ENCODE results near the gene SGSM2. TPM values are rescaled to one million over a fixed set of nuclear protein-coding genes. Genes with fewer than 3 reads are reported as not detected.

SGSM2 gene
- total and polyA plus RNA-seq, 4 donors: 5.5 to 17.5 (median 12.4) TPM

DNA sequence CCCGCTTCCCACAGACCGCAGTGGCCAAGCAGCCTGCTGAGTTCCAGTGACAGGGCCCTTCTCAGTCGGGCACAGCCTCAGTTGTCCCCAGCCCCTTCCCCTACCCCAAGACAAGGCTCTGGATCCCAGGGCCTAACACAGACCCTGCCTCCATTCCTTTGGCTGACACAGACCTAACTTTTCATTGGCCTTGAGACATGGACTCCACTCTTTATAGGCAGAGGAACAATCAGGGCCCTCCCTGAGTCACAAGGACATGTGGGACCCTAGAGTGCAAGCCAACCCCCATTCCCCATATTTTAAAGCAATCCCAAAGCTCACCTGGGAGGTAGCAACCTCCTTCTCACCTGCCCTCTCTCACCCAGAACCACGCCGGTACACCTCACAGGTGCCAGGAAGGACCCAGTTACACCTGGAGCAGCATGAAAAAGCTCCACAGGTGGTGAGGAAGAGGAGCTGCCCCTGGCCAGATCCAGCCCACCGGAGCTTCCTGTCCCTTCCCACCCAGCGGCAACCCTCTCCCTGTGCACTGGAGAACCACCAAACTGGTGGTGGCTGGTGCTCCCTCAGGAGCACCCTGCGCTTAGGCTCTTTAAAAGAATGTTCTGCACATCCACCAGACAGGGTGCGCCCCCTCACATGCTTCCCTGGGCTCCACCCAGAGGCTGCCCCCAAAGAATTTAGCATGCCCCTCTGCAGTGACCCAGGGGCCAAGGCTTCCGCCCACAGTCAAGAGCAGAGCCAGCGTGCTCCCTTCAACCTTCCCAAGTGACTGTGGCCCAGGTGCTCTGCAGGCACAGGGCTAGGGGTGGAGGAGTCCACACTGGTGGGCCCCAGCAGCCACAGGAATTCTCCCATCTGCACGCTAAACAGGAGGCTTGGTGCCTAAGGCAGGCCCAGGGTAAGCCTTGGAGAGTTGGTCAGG is 60.2 kb downstream of the SGSM2 start:
- H3K27me3 ChIP-seq (ENCODE audit: control insufficient read depth in 4 of 4, insufficient read depth in 4 of 4, low read length in 3 of 4): no peaks in the 10 kb centered on the region
- H3K4me1 ChIP-seq (ENCODE audit: control insufficient read depth in 4 of 4, insufficient read depth in 4 of 4, low read length in 3 of 4): peaks cover 16 to 45% (median 28%) of the 10 kb centered on the region in 4 donors
- no peaks in the 10 kb centered on the region for H3K36me3 ChIP-seq (ENCODE audit: control insufficient read depth in 4 of 4, insufficient read depth in 3 of 4, low read depth in 1 of 4, low read length in 3 of 4)
- DNase-seq (ENCODE audit: low spot score): no peak
- peak overlapping the region; percentile 100 for H3K27ac ChIP-seq (ENCODE audit: low read depth in 1 of 2, low read length in 2 of 2)
- no peak overlapping the region for H3K4me3 ChIP-seq (ENCODE audit: low read depth in 1 of 3, low read length in 3 of 3)
- no peaks in the 10 kb centered on the region for H3K9me3 ChIP-seq (ENCODE audit: control insufficient read depth in 4 of 4, low read length in 3 of 4)
- TF ChIP-seq HNF4G (IDR thresholded peaks at IDR 0.05) (no peak), FOXA1 (IDR thresholded peaks at IDR 0.05) (no peak), HNF4A (conservative IDR thresholded peaks at IDR 0.05) (no peak), GABPA (IDR thresholded peaks at IDR 0.05 in 1 of 2, conservative IDR thresholded peaks at IDR 0.05 in 1 of 2) (no peak), NR2F2 (IDR thresholded peaks at IDR 0.05) (no peak), JUND (IDR thresholded peaks at IDR 0.05) (no peak), FOXA2 (IDR thresholded peaks at IDR 0.05) (no peak), EGR1 (IDR thresholded peaks at IDR 0.05; ENCODE audit: low read depth in 2 of 2) (no peak), TAF1 (conservative IDR thresholded peaks at IDR 0.05) (no peak), RXRA (IDR thresholded peaks at IDR 0.05) (no peak), YY1 (IDR thresholded peaks at IDR 0.05) (no peak), SP1 (IDR thresholded peaks at IDR 0.05) (no peak), RAD21 (IDR thresholded peaks at IDR 0.05) (no peak)
- TF ChIP-seq, protein P1, sequence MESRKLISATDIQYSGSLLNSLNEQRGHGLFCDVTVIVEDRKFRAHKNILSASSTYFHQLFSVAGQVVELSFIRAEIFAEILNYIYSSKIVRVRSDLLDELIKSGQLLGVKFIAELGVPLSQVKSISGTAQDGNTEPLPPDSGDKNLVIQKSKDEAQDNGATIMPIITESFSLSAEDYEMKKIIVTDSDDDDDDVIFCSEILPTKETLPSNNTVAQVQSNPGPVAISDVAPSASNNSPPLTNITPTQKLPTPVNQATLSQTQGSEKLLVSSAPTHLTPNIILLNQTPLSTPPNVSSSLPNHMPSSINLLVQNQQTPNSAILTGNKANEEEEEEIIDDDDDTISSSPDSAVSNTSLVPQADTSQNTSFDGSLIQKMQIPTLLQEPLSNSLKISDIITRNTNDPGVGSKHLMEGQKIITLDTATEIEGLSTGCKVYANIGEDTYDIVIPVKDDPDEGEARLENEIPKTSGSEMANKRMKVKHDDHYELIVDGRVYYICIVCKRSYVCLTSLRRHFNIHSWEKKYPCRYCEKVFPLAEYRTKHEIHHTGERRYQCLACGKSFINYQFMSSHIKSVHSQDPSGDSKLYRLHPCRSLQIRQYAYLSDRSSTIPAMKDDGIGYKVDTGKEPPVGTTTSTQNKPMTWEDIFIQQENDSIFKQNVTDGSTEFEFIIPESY (IDR thresholded peaks at IDR 0.05): no peak
- TF ChIP-seq, protein P2, sequence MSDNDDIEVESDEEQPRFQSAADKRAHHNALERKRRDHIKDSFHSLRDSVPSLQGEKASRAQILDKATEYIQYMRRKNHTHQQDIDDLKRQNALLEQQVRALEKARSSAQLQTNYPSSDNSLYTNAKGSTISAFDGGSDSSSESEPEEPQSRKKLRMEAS (IDR thresholded peaks at IDR 0.05): no peak
- TF ChIP-seq, protein P3, sequence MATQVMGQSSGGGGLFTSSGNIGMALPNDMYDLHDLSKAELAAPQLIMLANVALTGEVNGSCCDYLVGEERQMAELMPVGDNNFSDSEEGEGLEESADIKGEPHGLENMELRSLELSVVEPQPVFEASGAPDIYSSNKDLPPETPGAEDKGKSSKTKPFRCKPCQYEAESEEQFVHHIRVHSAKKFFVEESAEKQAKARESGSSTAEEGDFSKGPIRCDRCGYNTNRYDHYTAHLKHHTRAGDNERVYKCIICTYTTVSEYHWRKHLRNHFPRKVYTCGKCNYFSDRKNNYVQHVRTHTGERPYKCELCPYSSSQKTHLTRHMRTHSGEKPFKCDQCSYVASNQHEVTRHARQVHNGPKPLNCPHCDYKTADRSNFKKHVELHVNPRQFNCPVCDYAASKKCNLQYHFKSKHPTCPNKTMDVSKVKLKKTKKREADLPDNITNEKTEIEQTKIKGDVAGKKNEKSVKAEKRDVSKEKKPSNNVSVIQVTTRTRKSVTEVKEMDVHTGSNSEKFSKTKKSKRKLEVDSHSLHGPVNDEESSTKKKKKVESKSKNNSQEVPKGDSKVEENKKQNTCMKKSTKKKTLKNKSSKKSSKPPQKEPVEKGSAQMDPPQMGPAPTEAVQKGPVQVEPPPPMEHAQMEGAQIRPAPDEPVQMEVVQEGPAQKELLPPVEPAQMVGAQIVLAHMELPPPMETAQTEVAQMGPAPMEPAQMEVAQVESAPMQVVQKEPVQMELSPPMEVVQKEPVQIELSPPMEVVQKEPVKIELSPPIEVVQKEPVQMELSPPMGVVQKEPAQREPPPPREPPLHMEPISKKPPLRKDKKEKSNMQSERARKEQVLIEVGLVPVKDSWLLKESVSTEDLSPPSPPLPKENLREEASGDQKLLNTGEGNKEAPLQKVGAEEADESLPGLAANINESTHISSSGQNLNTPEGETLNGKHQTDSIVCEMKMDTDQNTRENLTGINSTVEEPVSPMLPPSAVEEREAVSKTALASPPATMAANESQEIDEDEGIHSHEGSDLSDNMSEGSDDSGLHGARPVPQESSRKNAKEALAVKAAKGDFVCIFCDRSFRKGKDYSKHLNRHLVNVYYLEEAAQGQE (IDR thresholded peaks at IDR 0.05): no peak
- TF ChIP-seq, protein P4, sequence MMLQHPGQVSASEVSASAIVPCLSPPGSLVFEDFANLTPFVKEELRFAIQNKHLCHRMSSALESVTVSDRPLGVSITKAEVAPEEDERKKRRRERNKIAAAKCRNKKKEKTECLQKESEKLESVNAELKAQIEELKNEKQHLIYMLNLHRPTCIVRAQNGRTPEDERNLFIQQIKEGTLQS (IDR thresholded peaks at IDR 0.05): no peak
- TF ChIP-seq, protein P5, sequence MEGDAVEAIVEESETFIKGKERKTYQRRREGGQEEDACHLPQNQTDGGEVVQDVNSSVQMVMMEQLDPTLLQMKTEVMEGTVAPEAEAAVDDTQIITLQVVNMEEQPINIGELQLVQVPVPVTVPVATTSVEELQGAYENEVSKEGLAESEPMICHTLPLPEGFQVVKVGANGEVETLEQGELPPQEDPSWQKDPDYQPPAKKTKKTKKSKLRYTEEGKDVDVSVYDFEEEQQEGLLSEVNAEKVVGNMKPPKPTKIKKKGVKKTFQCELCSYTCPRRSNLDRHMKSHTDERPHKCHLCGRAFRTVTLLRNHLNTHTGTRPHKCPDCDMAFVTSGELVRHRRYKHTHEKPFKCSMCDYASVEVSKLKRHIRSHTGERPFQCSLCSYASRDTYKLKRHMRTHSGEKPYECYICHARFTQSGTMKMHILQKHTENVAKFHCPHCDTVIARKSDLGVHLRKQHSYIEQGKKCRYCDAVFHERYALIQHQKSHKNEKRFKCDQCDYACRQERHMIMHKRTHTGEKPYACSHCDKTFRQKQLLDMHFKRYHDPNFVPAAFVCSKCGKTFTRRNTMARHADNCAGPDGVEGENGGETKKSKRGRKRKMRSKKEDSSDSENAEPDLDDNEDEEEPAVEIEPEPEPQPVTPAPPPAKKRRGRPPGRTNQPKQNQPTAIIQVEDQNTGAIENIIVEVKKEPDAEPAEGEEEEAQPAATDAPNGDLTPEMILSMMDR (IDR thresholded peaks at IDR 0.05; ENCODE audit: low read depth, low read length, missing input control): no peak
- 83% methylated on average over 12 of the region's 12 CpGs for WGBS
- H3K9ac ChIP-seq (ENCODE audit: low read depth in 1 of 2, low read length in 2 of 2): peak overlapping the region in 1 of 2 donors; percentile 15

All from liver (tissue), 9 donors.